Fibroblast of gingiva (primary cell): ENCODE results near the gene CD14.
"Not testable (repeated sequence)": the region's sequence is repeated elsewhere in the genome, so short reads cannot be mapped to it uniquely, and the experiment has no call there.

Source experiments
- DNase-seq: peaks from one replicate; pipeline ENCODE4 v3.0.0-alpha.2; 2011; ENCODE audit warnings: low read depth

The CD14 gene

GRCh38 chr5:140595538-140596300 is 37.3 kb downstream of the CD14 start:
- DNase-seq = no peak

GRCh38 chr5:140594169-140594568 is 38.8 kb downstream of the CD14 start:
- DNase-seq = no peak

- DNase-seq = not testable (repeated sequence)
Measured at GRCh38 chr5:140593070-140593469, 39.9 kb downstream of the CD14 start.

- peak; percentile 24 for DNase-seq
Measured at GRCh38 chr5:140591747-140592372, 41.1 kb downstream of the CD14 start.

GRCh38 chr5:140590861-140591260 is 42.1 kb downstream of the CD14 start:
- DNase-seq = no peak

- peak; percentile 69 for DNase-seq
Measured at GRCh38 chr5:140588311-140589070, 44.5 kb downstream of the CD14 start.

- peak; percentile 64 for DNase-seq
Measured at GRCh38 chr5:140587495-140587894, 45.5 kb downstream of the CD14 start.
